Measurements from ENCODE around the gene STAT1. TPM values are rescaled to one million over a fixed set of nuclear protein-coding genes. Genes with fewer than 3 reads are reported as not detected.

The STAT1 gene
- total RNA-seq, 2 experiments from 2014 or later, result 876 to 958 TPM

DNA sequence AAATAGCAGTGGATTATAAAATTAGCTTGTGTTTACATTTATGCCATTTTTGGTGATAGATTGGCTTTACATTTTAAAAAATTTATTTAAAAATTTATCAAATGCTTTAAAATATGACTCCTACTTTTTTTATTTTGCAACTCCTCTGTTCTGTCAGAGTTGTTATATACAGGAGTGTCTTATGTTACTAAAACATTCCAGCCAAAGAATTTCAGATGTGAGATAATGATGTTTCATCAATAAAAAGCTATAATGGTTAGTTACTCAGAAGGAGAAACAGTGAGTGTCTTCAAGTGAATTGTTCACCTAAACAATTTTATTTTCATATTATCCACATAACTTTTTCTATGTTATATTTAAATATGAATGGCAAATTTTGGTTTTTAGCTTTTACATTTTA, 80.6 kb downstream of the STAT1 start:
- H3K36me3 Mint-ChIP-seq (ENCODE audit: low read depth), result peaks cover 32% of the 10 kb centered on the region
- peaks cover 2% of the 10 kb centered on the region for H3K4me1 Mint-ChIP-seq
- no peak overlapping the region for H3K27ac Mint-ChIP-seq
- POLR2A ChIA-PET, result no interaction called here
- CTCF ChIA-PET, result no interaction called here
- no peak overlapping the region for H3K4me3 Mint-ChIP-seq
- no peak for DNase-seq
- H3K9me3 Mint-ChIP-seq, result no peaks in the 10 kb centered on the region
- H3K27me3 Mint-ChIP-seq, result no peaks in the 10 kb centered on the region

DNA sequence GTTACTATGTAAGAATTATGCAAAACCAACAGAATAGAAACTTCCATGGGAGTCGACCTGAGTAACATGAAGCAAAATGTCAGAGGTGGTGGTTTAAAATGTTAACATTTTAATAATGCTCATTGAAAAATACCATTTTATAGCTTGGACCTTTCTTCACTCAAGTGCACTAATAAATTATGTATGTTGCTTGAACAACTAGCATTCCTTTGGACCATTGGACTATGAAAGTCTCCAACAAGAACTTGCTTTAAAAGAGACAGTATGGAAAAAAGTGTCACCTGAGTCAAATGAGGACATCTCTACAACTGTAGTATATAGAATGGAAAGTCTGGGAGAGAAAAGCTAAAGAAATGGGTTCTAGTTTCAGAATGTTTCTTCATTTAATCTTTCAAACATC, 81.5 kb downstream of the STAT1 start:
- ChIA-PET POLR2A (no interaction called here), CTCF (no interaction called here)
- Mint-ChIP-seq H3K27me3 (no peaks in the 10 kb centered on the region), H3K4me3 (no peak overlapping the region), H3K4me1 (peaks cover 2% of the 10 kb centered on the region), H3K27ac (no peak overlapping the region), H3K36me3 (ENCODE audit: low read depth) (peaks cover 35% of the 10 kb centered on the region), H3K9me3 (no peaks in the 10 kb centered on the region)
- no peak for DNase-seq

DNA sequence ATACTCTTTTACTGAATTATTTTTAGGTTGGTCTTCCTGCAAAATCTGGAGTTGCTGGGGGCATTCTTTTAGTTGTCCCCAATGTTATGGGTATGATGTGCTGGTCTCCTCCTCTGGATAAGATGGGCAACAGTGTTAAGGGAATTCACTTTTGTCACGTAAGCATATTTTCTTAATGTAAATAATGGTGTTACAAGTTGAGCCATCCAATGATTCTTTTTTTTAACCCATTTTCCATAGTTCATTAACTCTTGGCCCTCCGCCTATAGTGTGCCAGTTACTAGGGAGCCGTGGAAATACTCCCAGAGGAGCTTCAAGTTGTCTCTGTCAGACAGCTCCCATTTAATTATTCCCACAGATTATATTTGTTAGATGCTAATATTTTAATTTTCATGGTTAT, 83.6 kb downstream of the STAT1 start:
- Mint-ChIP-seq H3K4me1 (peaks cover 2% of the 10 kb centered on the region), H3K9me3 (no peaks in the 10 kb centered on the region), H3K36me3 (ENCODE audit: low read depth) (peaks cover 42% of the 10 kb centered on the region), H3K27me3 (no peaks in the 10 kb centered on the region), H3K4me3 (no peak overlapping the region), H3K27ac (peak overlapping the region; percentile 16)
- DNase-seq, result no peak
- POLR2A ChIA-PET, result no interaction called here
- CTCF ChIA-PET, result interaction anchor here (1.0 kb wide), 1 partner anchor 20 kb away, joined by 3 read pairs; no protein-coding TSS in a partner anchor

DNA sequence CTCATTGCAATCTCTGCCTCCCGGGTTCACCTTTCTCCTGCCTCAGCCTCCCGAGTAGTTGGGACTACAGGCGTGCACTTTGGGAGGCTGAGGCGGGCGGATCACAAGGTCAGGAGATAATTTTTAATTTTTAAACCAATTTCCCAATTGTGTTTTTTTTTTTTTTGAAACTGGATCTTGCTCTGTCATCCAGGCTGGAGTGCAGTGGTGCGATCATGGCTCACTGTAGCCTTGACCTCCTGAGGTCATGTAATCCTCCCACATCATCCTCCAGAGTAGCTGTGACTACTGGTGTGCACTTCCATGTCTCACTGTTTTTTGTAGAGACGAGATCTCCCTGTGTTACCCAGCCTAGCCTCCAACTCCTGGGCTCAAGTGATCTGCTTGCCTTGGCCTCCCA, 84.1 kb downstream of the STAT1 start:
- POLR2A ChIA-PET, result no interaction called here
- DNase-seq, result no peak
- Mint-ChIP-seq H3K27ac (no peak overlapping the region), H3K36me3 (ENCODE audit: low read depth) (peaks cover 45% of the 10 kb centered on the region), H3K27me3 (no peaks in the 10 kb centered on the region), H3K4me1 (peaks cover 2% of the 10 kb centered on the region), H3K4me3 (no peak overlapping the region), H3K9me3 (no peaks in the 10 kb centered on the region)
- CTCF ChIA-PET, result interaction anchor here (1.0 kb wide), 1 partner anchor 21 kb away, joined by 3 read pairs; no protein-coding TSS in a partner anchor

GRCh38 chr2:190927301-190927700, 86.7 kb downstream of the STAT1 start:
- ChIA-PET POLR2A (no interaction called here), CTCF (interaction anchor here (0.5 to 1.5 kb wide), 2 partner anchors 20 to 24 kb away, joined by 3 to 4 read pairs; no protein-coding TSS in a partner anchor)
- Mint-ChIP-seq H3K9me3 (no peaks in the 10 kb centered on the region), H3K4me1 (peaks cover 8% of the 10 kb centered on the region), H3K36me3 (ENCODE audit: low read depth) (peaks cover 58% of the 10 kb centered on the region), H3K27me3 (no peaks in the 10 kb centered on the region), H3K27ac (peak overlapping the region; percentile 41), H3K4me3 (no peak overlapping the region)
- no peak for DNase-seq

DNA sequence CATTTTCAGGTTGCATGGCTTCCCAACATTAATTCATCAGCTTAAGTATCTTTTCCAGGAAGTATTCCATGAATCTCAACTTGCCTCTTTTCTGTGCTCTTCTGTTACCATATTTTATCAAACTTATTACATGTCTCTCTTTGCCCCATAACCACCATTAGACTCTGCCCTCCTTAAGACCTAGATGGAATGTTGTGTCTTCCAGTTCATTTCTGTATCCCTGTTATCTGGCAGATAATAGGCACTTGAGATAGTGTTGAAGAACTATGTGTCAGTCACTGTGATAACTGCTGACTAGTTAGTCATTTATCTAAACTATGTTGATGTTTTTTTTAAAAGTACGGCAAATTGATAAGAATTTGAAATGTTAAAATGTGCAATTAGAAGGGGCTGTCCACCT, 91.6 kb downstream of the STAT1 start:
- POLR2A ChIA-PET, result no interaction called here

GRCh38 chr2:190920085-190920484, 93.9 kb downstream of the STAT1 start:
- CTCF ChIA-PET, result no interaction called here
- DNase-seq, result no peak
- H3K4me1 Mint-ChIP-seq, result peaks cover 39% of the 10 kb centered on the region
- H3K36me3 Mint-ChIP-seq (ENCODE audit: low read depth), result peaks cover 64% of the 10 kb centered on the region
- no peak overlapping the region for H3K4me3 Mint-ChIP-seq
- H3K27ac Mint-ChIP-seq, result no peak overlapping the region
- no peaks in the 10 kb centered on the region for H3K9me3 Mint-ChIP-seq
- no peaks in the 10 kb centered on the region for H3K27me3 Mint-ChIP-seq
- POLR2A ChIA-PET, result no interaction called here

More for the DNA sequence above, 91.6 kb downstream of the STAT1 start:
- H3K27ac Mint-ChIP-seq, result no peak overlapping the region
- no peaks in the 10 kb centered on the region for H3K9me3 Mint-ChIP-seq
- H3K4me1 Mint-ChIP-seq, result peaks cover 21% of the 10 kb centered on the region
- no peak overlapping the region for H3K4me3 Mint-ChIP-seq
- H3K36me3 Mint-ChIP-seq (ENCODE audit: low read depth), result peaks cover 57% of the 10 kb centered on the region
- DNase-seq, result no peak
- no peaks in the 10 kb centered on the region for H3K27me3 Mint-ChIP-seq
- CTCF ChIA-PET, result no interaction called here

Other genes starting within 250 kb of the STAT1 start
- gene GLS, start 133.3 kb downstream of the STAT1 start, total RNA-seq, result 100 to 1,000 TPM; 142 to 155 TPM
- gene STAT4, start 136.8 kb upstream of the STAT1 start, total RNA-seq, result 10 to 100 TPM; 72.6 to 84.4 TPM
- gene MYO1B, start 231.2 kb upstream of the STAT1 start, total RNA-seq, result under 1 TPM; 0.74 to 0.98 TPM

Data from activated CD4-positive, alpha-beta T cell treated with anti-CD3 and anti-CD28 coated beads, Interleukin-2, amount 10 ng/mL, durations not matched to agents 7 days and 5 days (primary cell).